ENCODE data around the gene NKX2-4. TPM values are rescaled to one million over a fixed set of nuclear protein-coding genes. Genes with fewer than 3 reads are reported as not detected.

The NKX2-4 gene
- total and polyA plus RNA-seq, 2 experiments from 2014 or later = not detected

DNA sequence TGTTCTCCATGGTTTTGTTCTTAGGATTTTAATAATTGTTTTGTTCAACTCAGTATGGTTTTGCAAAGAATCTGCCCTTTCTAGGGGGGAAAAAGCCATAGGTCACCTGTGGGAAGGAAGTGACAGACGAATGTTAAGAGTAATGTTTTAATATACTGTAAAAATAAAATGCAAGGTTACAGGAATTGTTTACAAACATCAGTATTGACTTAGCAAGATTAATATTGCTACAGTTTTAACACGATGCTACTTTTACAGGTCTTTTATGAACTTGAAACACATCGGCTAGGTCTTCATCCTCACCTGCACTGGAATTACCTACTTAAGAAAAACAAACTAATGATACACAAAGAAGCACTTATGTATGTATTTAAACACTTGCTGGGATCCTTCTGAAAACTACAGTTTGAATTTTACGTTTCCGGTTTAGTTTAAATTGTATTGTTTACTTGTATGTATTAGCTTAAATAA lies 1.7 kb upstream of the NKX2-4 start:
- H4K20me1 ChIP-seq (ENCODE audit: insufficient read depth, poor library complexity, severe bottlenecking) = no peaks in the 10 kb centered on the region
- no peak overlapping the region for H3K4me2 ChIP-seq
- no peak overlapping the region for H2AFZ ChIP-seq
- no peak overlapping the region for H3K4me3 ChIP-seq
- no peaks in the 10 kb centered on the region for H3K9me2 ChIP-seq (replicated peaks; ENCODE audit: insufficient read depth)
- TF ChIP-seq EZH2 (IDR thresholded peaks at IDR 0.05; ENCODE audit: borderline replicate concordance) = no peak
- TF ChIP-seq, protein P1, sequence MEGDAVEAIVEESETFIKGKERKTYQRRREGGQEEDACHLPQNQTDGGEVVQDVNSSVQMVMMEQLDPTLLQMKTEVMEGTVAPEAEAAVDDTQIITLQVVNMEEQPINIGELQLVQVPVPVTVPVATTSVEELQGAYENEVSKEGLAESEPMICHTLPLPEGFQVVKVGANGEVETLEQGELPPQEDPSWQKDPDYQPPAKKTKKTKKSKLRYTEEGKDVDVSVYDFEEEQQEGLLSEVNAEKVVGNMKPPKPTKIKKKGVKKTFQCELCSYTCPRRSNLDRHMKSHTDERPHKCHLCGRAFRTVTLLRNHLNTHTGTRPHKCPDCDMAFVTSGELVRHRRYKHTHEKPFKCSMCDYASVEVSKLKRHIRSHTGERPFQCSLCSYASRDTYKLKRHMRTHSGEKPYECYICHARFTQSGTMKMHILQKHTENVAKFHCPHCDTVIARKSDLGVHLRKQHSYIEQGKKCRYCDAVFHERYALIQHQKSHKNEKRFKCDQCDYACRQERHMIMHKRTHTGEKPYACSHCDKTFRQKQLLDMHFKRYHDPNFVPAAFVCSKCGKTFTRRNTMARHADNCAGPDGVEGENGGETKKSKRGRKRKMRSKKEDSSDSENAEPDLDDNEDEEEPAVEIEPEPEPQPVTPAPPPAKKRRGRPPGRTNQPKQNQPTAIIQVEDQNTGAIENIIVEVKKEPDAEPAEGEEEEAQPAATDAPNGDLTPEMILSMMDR (IDR thresholded peaks at IDR 0.05; ENCODE audit: poor library complexity) = no peak
- no peak for TF ChIP-seq EZH2phosphoT487 (IDR thresholded peaks at IDR 0.05; ENCODE audit: low read depth, severe bottlenecking, unreplicated experiment)
- peaks cover 94% of the 10 kb centered on the region for H3K27me3 ChIP-seq
- no peaks in the 10 kb centered on the region for H3K36me3 ChIP-seq (replicated peaks; ENCODE audit: insufficient read depth, low read depth)
- no peak for DNase-seq (ENCODE audit: low spot score)
- H3K9me3 ChIP-seq (ENCODE audit: low read depth) = no peaks in the 10 kb centered on the region
- 52% methylated on average over 5 of the region's 5 CpGs for WGBS (ENCODE audit: low lambda C conversion rate, missing lambda C conversion rate)
- no peak overlapping the region for H3K27ac ChIP-seq
- peaks cover 5% of the 10 kb centered on the region for H3K4me1 ChIP-seq (ENCODE audit: insufficient read depth)
- no peaks in the 10 kb centered on the region for H3K79me2 ChIP-seq

DNA sequence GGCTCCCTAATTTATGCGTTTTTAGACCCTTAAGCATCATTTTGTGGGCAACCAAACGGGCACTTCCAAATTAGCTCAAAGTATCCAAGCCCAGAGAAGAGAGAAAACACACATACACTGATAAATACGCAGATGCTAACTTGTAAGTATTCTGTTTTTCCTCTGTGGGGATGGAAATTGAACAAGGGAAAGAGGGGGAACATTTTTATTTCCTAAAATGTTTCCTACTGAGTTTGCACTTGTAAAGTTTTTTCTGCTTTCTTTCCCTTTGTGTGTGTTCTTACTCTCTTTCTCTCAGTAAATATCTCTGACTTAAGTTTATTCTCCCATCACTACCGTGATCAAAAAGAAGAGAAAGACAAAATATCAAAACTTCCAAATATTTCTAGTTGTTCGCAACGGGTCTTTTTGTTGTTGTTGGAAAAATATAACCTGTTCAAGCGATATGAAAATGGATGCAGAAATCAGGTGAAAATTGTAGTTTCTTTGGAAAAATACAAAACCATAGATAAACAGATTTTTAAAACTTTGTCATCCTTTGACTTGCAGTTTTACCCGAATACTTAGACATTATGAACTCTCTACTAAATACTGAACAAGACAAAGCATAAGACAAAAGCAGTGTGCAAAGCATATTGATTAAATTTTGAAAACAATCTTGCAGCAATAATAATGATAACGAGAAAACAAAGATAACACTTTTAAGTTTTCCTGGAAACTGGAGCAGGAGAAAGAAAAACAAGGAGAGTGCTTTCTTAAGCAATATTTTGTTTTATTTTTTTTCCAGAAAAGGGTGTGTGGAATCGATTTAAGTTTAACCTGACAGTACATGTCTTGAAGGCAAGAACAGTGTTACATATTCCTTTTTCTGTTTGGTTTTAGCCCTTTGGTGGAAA lies 1.0 kb upstream of the NKX2-4 start:
- no peaks in the 10 kb centered on the region for H3K9me3 ChIP-seq (ENCODE audit: low read depth)
- no peak overlapping the region for H2AFZ ChIP-seq
- H3K4me2 ChIP-seq = no peak overlapping the region
- H3K36me3 ChIP-seq (replicated peaks; ENCODE audit: insufficient read depth, low read depth) = no peaks in the 10 kb centered on the region
- 45% methylated on average over 10 of the region's 10 CpGs for WGBS (ENCODE audit: low lambda C conversion rate, missing lambda C conversion rate)
- H3K4me3 ChIP-seq = no peak overlapping the region
- no peaks in the 10 kb centered on the region for H3K9me2 ChIP-seq (replicated peaks; ENCODE audit: insufficient read depth)
- TF ChIP-seq EZH2 (IDR thresholded peaks at IDR 0.05; ENCODE audit: borderline replicate concordance) (no peak), EZH2phosphoT487 (IDR thresholded peaks at IDR 0.05; ENCODE audit: low read depth, severe bottlenecking, unreplicated experiment) (peak; percentile 3)
- no peaks in the 10 kb centered on the region for H4K20me1 ChIP-seq (ENCODE audit: insufficient read depth, poor library complexity, severe bottlenecking)
- no peak for DNase-seq (ENCODE audit: low spot score)
- peaks cover 95% of the 10 kb centered on the region for H3K27me3 ChIP-seq
- H3K27ac ChIP-seq = no peak overlapping the region
- H3K4me1 ChIP-seq (ENCODE audit: insufficient read depth) = peaks cover 5% of the 10 kb centered on the region
- no peaks in the 10 kb centered on the region for H3K79me2 ChIP-seq

DNA sequence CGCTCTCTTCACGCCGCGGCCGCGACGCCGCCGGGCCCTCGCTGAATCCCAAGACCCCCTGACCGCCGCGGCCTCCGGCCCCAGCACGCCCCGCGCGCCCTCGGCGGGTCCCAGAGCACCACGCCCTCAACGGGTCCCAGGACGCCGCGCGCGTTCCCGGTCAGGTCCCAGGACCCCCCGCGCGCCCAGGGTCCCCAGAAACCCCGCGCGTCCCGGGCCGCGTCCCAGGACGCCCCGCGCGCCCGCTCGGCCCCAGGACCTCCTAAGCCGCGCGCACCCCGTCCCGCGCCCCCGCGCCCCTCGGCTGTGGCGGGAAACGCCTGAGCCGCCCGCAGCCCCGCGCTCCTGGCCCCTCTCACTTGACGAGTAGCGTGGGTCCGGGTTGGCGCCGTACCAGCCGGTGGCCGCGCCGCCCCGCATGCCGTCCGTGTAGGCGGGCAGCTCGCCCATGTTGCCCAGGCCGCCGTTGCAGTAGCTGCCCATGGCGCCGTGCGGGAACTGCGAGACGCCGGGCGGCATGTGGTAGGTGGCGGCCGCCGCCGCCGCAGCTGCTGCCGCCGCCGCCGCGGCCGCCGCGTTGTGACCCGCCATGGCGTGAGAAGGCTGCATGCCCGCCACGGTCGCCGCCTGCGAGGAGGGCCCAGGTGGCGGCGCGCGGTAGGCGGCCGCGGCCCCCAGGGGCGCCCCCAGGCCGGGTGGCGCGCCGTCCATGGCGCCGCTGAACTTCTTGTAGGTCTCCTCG lies 556 bp downstream of the NKX2-4 start:
- Histone ChIP-seq H3K4me3 (no peak overlapping the region), H3K27me3 (peaks cover 98% of the 10 kb centered on the region), H3K4me2 (peak overlapping the region; percentile 71), H2AFZ (peak overlapping the region; percentile 61), H3K79me2 (no peaks in the 10 kb centered on the region), H3K9me3 (ENCODE audit: low read depth) (no peaks in the 10 kb centered on the region), H3K27ac (no peak overlapping the region), H3K36me3 (replicated peaks; ENCODE audit: insufficient read depth, low read depth) (no peaks in the 10 kb centered on the region), H4K20me1 (ENCODE audit: insufficient read depth, poor library complexity, severe bottlenecking) (no peaks in the 10 kb centered on the region), H3K9me2 (replicated peaks; ENCODE audit: insufficient read depth) (no peaks in the 10 kb centered on the region), H3K4me1 (ENCODE audit: insufficient read depth) (peaks cover 5% of the 10 kb centered on the region)
- 2% methylated on average over 75 of the region's 116 CpGs for WGBS (ENCODE audit: low lambda C conversion rate, missing lambda C conversion rate)
- DNase-seq (ENCODE audit: low spot score) = peak; percentile 20
- TF ChIP-seq EZH2phosphoT487 (IDR thresholded peaks at IDR 0.05; ENCODE audit: low read depth, severe bottlenecking, unreplicated experiment) (no peak), EZH2 (IDR thresholded peaks at IDR 0.05; ENCODE audit: borderline replicate concordance) (peak; percentile 93)
- TF ChIP-seq, protein P1 (IDR thresholded peaks at IDR 0.05; ENCODE audit: poor library complexity) = no peak

All from hepatocyte (in vitro differentiated cells).